Activated naive CD8-positive, alpha-beta T cell (primary cell): Measurements from ENCODE around the gene COL18A1.
"Not testable (repeated sequence)": the region's sequence is repeated elsewhere in the genome, so short reads cannot be mapped to it uniquely, and the experiment has no call there.

Experiments used
- H3K27ac Mint-ChIP-seq: one replicate; pipeline ENCODE4 v1.8.0; 2021; ENCODE audit warnings: mixed read lengths
- H3K27me3 Mint-ChIP-seq: one replicate; pipeline ENCODE4 v1.8.0; 2021; ENCODE audit warnings: mixed read lengths
- H3K36me3 Mint-ChIP-seq: one replicate; pipeline ENCODE4 v1.8.0; 2021; ENCODE audit warnings: mixed read lengths
- H3K4me1 Mint-ChIP-seq: one replicate; pipeline ENCODE4 v1.8.0; 2021; ENCODE audit warnings: low read depth, mixed read lengths
- H3K4me3 Mint-ChIP-seq: one replicate; pipeline ENCODE4 v1.8.0; 2021; ENCODE audit warnings: mild to moderate bottlenecking, mixed read lengths
- H3K9me3 Mint-ChIP-seq: one replicate; pipeline ENCODE4 v1.8.0; 2021; ENCODE audit warnings: low read depth, mixed read lengths

COL18A1 gene

GRCh38 chr21:45440736-45441350, 35.9 kb downstream of the COL18A1 start:
- H3K36me3 Mint-ChIP-seq = no peaks in the 10 kb centered on the region
- no peak overlapping the region for H3K27ac Mint-ChIP-seq
- H3K4me1 Mint-ChIP-seq = peaks cover 14% of the 10 kb centered on the region
- peaks cover 2% of the 10 kb centered on the region for H3K27me3 Mint-ChIP-seq
- H3K9me3 Mint-ChIP-seq = no peaks in the 10 kb centered on the region
- no peak overlapping the region for H3K4me3 Mint-ChIP-seq

- Mint-ChIP-seq H3K27me3 (peaks cover 4% of the 10 kb centered on the region), H3K4me1 (peaks cover 9% of the 10 kb centered on the region), H3K27ac (no peak overlapping the region), H3K36me3 (no peaks in the 10 kb centered on the region), H3K9me3 (no peaks in the 10 kb centered on the region), H3K4me3 (no peak overlapping the region)
These were observed 36.7 kb downstream of the COL18A1 start for GRCh38 chr21:45441431-45442255.

- no peaks in the 10 kb centered on the region for H3K36me3 Mint-ChIP-seq
- H3K27ac Mint-ChIP-seq = no peak overlapping the region
- peaks cover 9% of the 10 kb centered on the region for H3K4me1 Mint-ChIP-seq
- H3K27me3 Mint-ChIP-seq = peaks cover 4% of the 10 kb centered on the region
- no peaks in the 10 kb centered on the region for H3K9me3 Mint-ChIP-seq
- H3K4me3 Mint-ChIP-seq = no peak overlapping the region
These were observed 37.3 kb downstream of the COL18A1 start for GRCh38 chr21:45442276-45442675.

GRCh38 chr21:45442686-45443594, 38.0 kb downstream of the COL18A1 start:
- not testable (repeated sequence) for H3K27ac Mint-ChIP-seq, H3K4me1 Mint-ChIP-seq, H3K36me3 Mint-ChIP-seq, H3K4me3 Mint-ChIP-seq, H3K27me3 Mint-ChIP-seq, H3K9me3 Mint-ChIP-seq

- H3K27ac Mint-ChIP-seq = no peak overlapping the region
- H3K36me3 Mint-ChIP-seq = no peaks in the 10 kb centered on the region
- H3K4me3 Mint-ChIP-seq = no peak overlapping the region
- H3K27me3 Mint-ChIP-seq = peaks cover 6% of the 10 kb centered on the region
- H3K4me1 Mint-ChIP-seq = peaks cover 9% of the 10 kb centered on the region
- H3K9me3 Mint-ChIP-seq = no peaks in the 10 kb centered on the region
These were observed 38.7 kb downstream of the COL18A1 start for GRCh38 chr21:45443595-45444181.

- H3K27ac Mint-ChIP-seq = no peak overlapping the region
- H3K36me3 Mint-ChIP-seq = no peaks in the 10 kb centered on the region
- H3K27me3 Mint-ChIP-seq = peaks cover 6% of the 10 kb centered on the region
- H3K9me3 Mint-ChIP-seq = no peaks in the 10 kb centered on the region
- H3K4me1 Mint-ChIP-seq = peaks cover 5% of the 10 kb centered on the region
- H3K4me3 Mint-ChIP-seq = no peak overlapping the region
These were observed 39.4 kb downstream of the COL18A1 start for GRCh38 chr21:45444385-45444784.

- no peaks in the 10 kb centered on the region for H3K36me3 Mint-ChIP-seq
- no peaks in the 10 kb centered on the region for H3K9me3 Mint-ChIP-seq
- H3K4me3 Mint-ChIP-seq = no peak overlapping the region
- peaks cover 3% of the 10 kb centered on the region for H3K4me1 Mint-ChIP-seq
- peaks cover 6% of the 10 kb centered on the region for H3K27me3 Mint-ChIP-seq
- H3K27ac Mint-ChIP-seq = peak overlapping the region; percentile 29
These were observed 40.4 kb downstream of the COL18A1 start for GRCh38 chr21:45445369-45445768.

- Mint-ChIP-seq H3K4me3 (no peak overlapping the region), H3K27ac (no peak overlapping the region), H3K36me3 (no peaks in the 10 kb centered on the region), H3K27me3 (peaks cover 6% of the 10 kb centered on the region), H3K9me3 (no peaks in the 10 kb centered on the region), H3K4me1 (peaks cover 3% of the 10 kb centered on the region)
These were observed 42.9 kb downstream of the COL18A1 start for GRCh38 chr21:45447821-45448220.

GRCh38 chr21:45448283-45448809, 43.4 kb downstream of the COL18A1 start:
- H3K27ac Mint-ChIP-seq = no peak overlapping the region
- no peaks in the 10 kb centered on the region for H3K9me3 Mint-ChIP-seq
- peaks cover 6% of the 10 kb centered on the region for H3K27me3 Mint-ChIP-seq
- H3K4me1 Mint-ChIP-seq = peaks cover 3% of the 10 kb centered on the region
- H3K36me3 Mint-ChIP-seq = no peaks in the 10 kb centered on the region
- H3K4me3 Mint-ChIP-seq = no peak overlapping the region

- H3K36me3 Mint-ChIP-seq = no peaks in the 10 kb centered on the region
- H3K4me3 Mint-ChIP-seq = no peak overlapping the region
- no peak overlapping the region for H3K27ac Mint-ChIP-seq
- peaks cover 6% of the 10 kb centered on the region for H3K27me3 Mint-ChIP-seq
- H3K4me1 Mint-ChIP-seq = peaks cover 2% of the 10 kb centered on the region
- no peaks in the 10 kb centered on the region for H3K9me3 Mint-ChIP-seq
These were observed 44.1 kb downstream of the COL18A1 start for GRCh38 chr21:45448810-45449657.

- Mint-ChIP-seq H3K36me3 (no peaks in the 10 kb centered on the region), H3K4me1 (peaks cover 2% of the 10 kb centered on the region), H3K4me3 (no peak overlapping the region), H3K9me3 (no peaks in the 10 kb centered on the region), H3K27ac (no peak overlapping the region), H3K27me3 (peaks cover 4% of the 10 kb centered on the region)
These were observed 44.9 kb downstream of the COL18A1 start for GRCh38 chr21:45449658-45450422.

GRCh38 chr21:45450423-45451090, 45.6 kb downstream of the COL18A1 start:
- H3K27me3 Mint-ChIP-seq = peaks cover 4% of the 10 kb centered on the region
- H3K9me3 Mint-ChIP-seq = no peaks in the 10 kb centered on the region
- no peak overlapping the region for H3K4me3 Mint-ChIP-seq
- no peak overlapping the region for H3K27ac Mint-ChIP-seq
- H3K4me1 Mint-ChIP-seq = no peaks in the 10 kb centered on the region
- H3K36me3 Mint-ChIP-seq = no peaks in the 10 kb centered on the region
